ENCODE results near the gene BATF.
A peak's percentile ranks its signal among the peaks of the same experiment; 100 is the strongest.

BATF gene

GRCh38 chr14:75562489-75562888, 40.2 kb downstream of the BATF start:
- no peak for DNase-seq (ENCODE audit: low read depth)

GRCh38 chr14:75563931-75564330, 41.7 kb downstream of the BATF start:
- DNase-seq (ENCODE audit: low read depth), result no peak

GRCh38 chr14:75565056-75565455, 42.8 kb downstream of the BATF start:
- DNase-seq (ENCODE audit: low read depth), result no peak

DNA sequence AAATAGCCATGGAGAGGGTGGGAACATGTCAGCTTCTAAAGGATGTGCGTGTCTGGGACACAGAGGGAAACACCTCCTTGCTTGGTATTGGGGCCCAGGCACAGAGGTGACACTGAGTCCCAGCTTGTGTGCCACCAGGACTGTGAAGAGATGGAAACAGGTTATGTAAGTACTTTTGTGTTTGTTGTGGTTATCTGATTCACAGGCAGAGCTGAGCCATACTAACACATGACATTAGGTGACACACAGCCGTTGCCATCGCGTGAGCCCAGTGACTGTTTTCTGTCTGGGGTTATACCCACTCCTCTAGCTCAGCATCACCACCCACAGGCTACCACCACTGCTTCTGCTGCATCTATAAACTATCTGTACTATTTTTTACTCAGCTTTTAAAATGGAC, 44.1 kb downstream of the BATF start:
- no peak for DNase-seq (ENCODE audit: low read depth)

DNA sequence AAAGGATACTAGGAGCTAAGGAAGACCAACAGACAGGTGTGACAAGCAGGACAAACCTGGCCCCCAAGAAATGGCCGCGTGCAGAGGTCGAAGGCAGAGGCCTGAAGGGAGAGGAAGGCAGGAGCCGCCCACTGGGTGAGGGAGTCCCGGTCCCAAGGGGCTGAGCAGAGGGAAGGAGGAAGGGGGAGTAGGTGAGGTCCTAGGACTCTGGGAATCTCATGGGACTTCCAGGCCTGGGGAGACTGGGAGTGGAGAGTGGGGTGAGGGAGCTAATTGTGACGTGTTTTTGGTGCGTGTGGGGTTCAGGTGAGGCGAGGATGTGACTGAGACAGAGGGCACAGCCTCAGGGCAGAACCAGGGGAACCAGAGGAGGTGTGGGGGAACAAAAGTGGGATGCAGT, 44.5 kb downstream of the BATF start:
- no peak for DNase-seq (ENCODE audit: low read depth)

GRCh38 chr14:75568140-75568539, 45.9 kb downstream of the BATF start:
- no peak for DNase-seq (ENCODE audit: low read depth)

GRCh38 chr14:75568791-75569190, 46.5 kb downstream of the BATF start:
- DNase-seq (ENCODE audit: low read depth), result no peak

DNA sequence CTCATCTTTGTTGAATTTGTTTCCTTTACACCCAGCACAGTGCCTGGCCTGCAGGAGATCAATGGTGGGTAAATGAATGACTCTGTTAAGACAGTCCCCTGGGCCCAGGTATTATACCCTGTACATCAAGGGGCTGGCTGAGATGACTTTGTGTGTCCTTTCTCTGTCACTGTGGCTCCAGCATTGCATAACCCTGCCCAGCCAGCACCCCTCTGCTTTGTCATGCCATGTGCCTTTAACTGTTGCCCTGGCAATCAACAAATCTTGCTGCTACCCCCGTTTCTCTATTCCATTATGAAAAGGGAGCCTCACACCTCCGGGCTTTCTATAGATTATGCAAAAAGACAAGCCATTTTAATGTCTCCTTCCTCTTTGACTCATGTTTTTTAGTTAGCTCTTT, 48.5 kb downstream of the BATF start:
- DNase-seq (ENCODE audit: low read depth), result no peak

- DNase-seq (ENCODE audit: low read depth), result no peak
Observed at GRCh38 chr14:75572104-75572503, 49.8 kb downstream of the BATF start.

DNA sequence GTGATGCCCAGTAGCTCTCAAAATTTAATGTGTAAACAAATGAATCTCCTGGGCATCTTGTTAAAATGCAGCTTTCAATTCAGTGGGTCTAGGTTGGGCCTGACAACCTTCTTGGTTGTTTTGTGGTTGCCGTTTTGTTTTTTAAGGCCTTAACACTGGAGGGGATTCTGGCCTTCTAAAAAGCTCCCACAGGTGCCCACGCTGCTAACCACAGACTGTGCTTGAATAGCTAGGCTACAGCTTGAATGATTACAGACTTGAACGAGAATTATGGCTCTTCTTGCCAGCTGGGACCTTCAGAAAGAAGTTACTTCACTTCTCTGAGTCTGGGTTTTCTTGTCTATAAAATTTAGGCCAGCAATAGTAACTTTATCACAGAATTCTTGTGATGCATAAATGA, 54.8 kb downstream of the BATF start:
- DNase-seq (ENCODE audit: low read depth), result no peak

DNA sequence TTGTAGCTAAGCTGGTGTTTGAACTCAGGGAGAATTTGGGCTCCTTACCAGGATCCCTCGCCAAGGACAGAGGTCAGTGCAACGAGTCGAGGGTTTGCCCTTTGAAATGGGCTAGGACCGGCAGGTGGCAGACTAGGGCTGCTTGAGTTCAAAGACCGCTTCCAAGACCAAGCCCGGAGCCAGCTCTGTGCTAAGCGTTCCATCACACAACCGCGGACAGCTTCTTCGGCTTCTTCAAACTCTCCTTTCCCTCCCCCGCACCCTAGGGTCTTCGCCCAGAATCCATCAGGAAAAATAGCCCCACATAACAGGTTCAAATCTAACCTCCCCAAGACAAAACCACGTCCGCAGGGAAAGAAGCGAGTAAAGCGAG, 55.4 kb downstream of the BATF start:
- DNase-seq (ENCODE audit: low read depth), result peak; percentile 48

DNA sequence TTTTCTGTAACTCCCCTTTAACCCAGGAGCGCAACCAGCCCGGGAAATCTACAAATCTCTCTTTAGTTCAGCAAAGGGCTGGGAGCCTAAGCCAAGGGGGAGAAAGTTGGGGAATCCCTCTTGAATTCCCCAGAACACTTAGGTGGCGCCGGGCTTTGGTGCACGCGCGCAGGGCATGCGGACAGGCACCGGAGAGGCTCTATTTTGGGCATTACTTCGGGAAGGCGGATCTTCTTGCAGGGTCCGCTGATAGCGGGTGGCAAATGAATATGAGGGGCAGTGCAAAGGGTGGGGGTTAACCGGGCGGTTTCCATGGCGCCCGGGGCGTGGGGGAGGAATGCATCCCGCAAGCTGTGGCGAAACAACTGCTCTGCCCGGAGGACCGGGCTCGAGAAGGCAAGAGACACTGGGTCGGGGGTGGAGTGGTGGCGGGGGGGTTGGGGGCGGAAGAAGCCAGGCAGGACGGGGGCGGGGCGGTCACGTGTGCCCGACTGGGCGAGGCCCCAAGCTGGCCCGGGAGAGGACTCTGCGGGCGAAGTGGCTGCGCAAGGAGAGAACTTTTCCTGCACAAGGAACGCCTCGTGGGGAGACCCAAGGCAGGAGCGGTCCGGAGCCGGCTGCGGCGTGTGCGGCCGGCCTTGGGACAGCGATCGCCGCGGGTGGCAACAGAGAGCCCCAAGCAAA, 56.0 kb downstream of the BATF start, which contains the start of gene FLVCR2:
TSS of gene FLVCR2 (plus strand) at position 519 of the 684 bp plus-strand sequence. CDS start 353 bp downstream, outside the sequence.
- DNase-seq (ENCODE audit: low read depth), result peak; percentile 20

DNA sequence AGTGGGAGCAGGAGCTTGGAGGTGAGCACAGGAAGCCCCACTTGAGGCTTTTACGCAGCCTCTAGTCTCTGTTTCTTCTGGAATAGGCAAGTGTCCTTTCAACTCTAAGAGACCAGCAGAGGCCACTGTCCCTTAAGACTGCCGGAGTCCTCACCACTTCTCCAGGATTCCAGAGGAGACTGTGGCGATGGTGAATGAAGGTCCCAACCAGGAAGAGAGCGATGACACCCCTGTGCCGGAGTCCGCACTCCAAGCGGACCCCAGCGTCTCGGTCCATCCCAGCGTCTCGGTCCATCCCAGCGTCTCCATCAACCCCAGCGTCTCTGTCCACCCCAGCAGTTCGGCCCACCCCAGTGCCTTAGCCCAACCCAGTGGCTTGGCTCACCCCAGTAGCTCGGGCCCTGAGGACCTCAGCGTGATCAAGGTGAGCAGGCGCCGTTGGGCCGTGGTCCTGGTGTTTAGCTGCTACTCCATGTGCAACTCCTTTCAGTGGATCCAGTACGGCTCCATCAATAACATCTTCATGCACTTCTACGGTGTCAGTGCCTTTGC, 56.6 kb downstream of the BATF start:
- DNase-seq (ENCODE audit: low read depth), result no peak

- no peak for DNase-seq (ENCODE audit: low read depth)
Observed at GRCh38 chr14:75579338-75579864, 57.1 kb downstream of the BATF start.

DNA sequence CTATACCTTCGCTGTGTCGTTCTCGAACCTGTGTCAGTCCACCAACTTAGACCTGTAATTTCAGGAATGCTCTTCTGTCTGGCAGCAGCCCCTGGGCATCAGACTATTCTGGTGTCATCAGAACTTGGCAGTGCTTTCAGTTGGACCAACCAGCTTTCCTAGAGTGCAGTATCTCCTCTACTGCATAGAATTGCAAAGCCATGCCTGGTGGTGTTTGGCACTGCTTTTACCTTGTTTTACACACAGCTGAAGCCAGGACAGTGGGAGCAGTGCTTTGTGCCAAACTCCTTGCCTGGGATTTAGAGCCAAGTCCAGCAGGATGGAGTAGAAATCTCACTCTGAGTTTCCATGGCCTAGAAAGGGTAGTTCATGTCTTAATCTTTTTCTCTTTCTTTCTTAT, 57.6 kb downstream of the BATF start:
- DNase-seq (ENCODE audit: low read depth), result no peak

GRCh38 chr14:75587388-75587787, 65.1 kb downstream of the BATF start:
- no peak for DNase-seq (ENCODE audit: low read depth)

DNA sequence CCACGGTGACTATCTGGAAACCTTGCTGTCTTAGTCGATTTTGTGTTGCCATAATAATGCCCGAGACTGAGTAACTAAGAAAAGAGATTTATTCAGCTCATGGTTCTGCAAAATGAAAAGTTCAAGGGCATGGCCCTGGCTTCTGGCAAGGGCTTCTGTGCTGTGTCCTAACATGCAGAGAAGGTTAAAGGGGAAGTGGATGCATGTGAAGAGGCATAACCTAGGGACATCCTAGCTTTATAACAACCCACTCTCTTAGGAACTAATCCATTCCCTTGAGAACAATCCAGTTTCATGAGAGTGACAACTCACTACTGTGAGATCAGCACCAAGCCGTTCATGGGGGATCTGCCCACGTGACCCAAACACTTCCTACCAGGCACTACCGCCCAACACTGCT, 67.7 kb downstream of the BATF start:
- DNase-seq (ENCODE audit: low read depth), result no peak

- no peak for DNase-seq (ENCODE audit: low read depth)
Observed at GRCh38 chr14:75591331-75591946, 69.2 kb downstream of the BATF start.

- DNase-seq (ENCODE audit: low read depth), result no peak
Observed at GRCh38 chr14:75591987-75592575, 69.8 kb downstream of the BATF start.

GRCh38 chr14:75595226-75595625, 73.0 kb downstream of the BATF start:
- no peak for DNase-seq (ENCODE audit: low read depth)
